MCF 10A (cell line): ENCODE results near the gene DAGLA. TPM values are rescaled to one million over a fixed set of nuclear protein-coding genes. Genes with fewer than 3 reads are reported as not detected.
A peak's percentile ranks its signal among the peaks of the same experiment; 100 is the strongest.

ENCODE experiments used
- BruUV-seq: library from RNA; stranded (reverse); fragments of 400-500 nt; replicated peaks from 2 replicates; lab custom pipeline; 2021; lab: Mats Ljungman, UMichigan
- CTCF ChIA-PET: fragments of 300-600 bp; sonication (Branson Sonifier 250); formaldehyde crosslinking; extraction: SDS; loops from one replicate; lab custom pipeline; 2021; ENCODE audit warnings: antibody characterized with exemption, inconsistent platforms; lab: Yijun Ruan, JAX
- POLR2A ChIA-PET: fragments of 300-600, 350-650 bp; sonication (Branson Sonifier 250); formaldehyde crosslinking; extraction: SDS; loops from one replicate; lab custom pipeline; 2020; ENCODE audit warnings: antibody characterized with exemption, inconsistent platforms; lab: Yijun Ruan, JAX
- DNase-seq: peaks from one replicate; pipeline ENCODE4 v3.0.0-alpha.2; 2018; ENCODE audit not compliant: unreplicated experiment
- H3K27ac Mint-ChIP-seq: one replicate; pipeline ENCODE4 v1.8.0; 2022; ENCODE audit warnings: mild to moderate bottlenecking, low read depth, mixed read lengths; ENCODE audit not compliant: unreplicated experiment
- H3K27me3 Mint-ChIP-seq: one replicate; pipeline ENCODE4 v1.8.0; 2022; ENCODE audit warnings: mixed read lengths; ENCODE audit not compliant: insufficient read depth, unreplicated experiment
- H3K36me3 Mint-ChIP-seq: one replicate; pipeline ENCODE4 v1.8.0; 2022; ENCODE audit warnings: mild to moderate bottlenecking, moderate library complexity, mixed read lengths; ENCODE audit not compliant: insufficient read depth, unreplicated experiment
- H3K4me1 Mint-ChIP-seq: one replicate; pipeline ENCODE4 v1.8.0; 2022; ENCODE audit warnings: mixed read lengths; ENCODE audit not compliant: insufficient read depth, unreplicated experiment
- H3K4me3 Mint-ChIP-seq: one replicate; pipeline ENCODE4 v1.8.0; 2022; ENCODE audit warnings: mild to moderate bottlenecking, moderate library complexity, mixed read lengths; ENCODE audit not compliant: unreplicated experiment
- H3K9me3 Mint-ChIP-seq: one replicate; pipeline ENCODE4 v1.8.0; 2022; ENCODE audit warnings: mixed read lengths; ENCODE audit not compliant: unreplicated experiment
- intact Hi-C: fragments of 100-400 bp; cut with micrococcal nuclease; formaldehyde crosslinking; loops from 2 replicates; pipeline ENCODE4 v1.14.1; 2022
- total RNA-seq: library from RNA; stranded (reverse); gene quantifications from 2 replicates; pipeline ENCODE4 v1.2.3, GENCODE V29; 2022
- TF ChIP-seq, protein P1 (sequence below): fragments of 200-600 bp; IDR thresholded peaks from one replicate; pipeline ENCODE4 v1.8.0; 2022; ENCODE audit warnings: antibody characterized with exemption, mild to moderate bottlenecking; ENCODE audit not compliant: unreplicated experiment

Gene DAGLA
- total RNA-seq, 1 experiment from 2014 or later: 1.5 TPM

DNA sequence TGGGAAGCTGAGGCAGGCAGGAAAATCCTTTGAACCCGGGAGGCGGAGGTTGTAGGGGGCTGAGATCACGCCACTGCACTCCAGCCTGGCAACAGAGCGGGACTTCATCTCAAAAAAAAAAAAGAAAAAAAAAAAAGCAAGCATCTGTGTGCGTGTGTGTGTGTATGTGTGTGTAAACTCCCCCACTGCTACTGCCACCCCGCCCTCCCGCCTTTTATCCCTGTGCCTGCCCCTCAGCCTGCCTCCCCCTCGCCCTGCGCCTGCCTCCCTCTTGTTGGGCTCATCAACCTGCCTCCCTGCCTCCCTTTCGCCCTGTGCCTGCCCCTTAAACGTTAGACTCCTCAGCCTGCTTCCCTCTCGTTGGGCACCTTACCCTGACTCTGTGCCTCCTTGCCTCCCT is 94.2 kb downstream of the DAGLA start:
- H3K27ac Mint-ChIP-seq: no peak overlapping the region
- H3K4me1 Mint-ChIP-seq: no peaks in the 10 kb centered on the region
- H3K27me3 Mint-ChIP-seq: no peaks in the 10 kb centered on the region
- no TSS peak for BruUV-seq
- CTCF ChIA-PET: interaction anchor here (1.6 kb wide), 1 partner anchor 27 kb away, joined by 4 read pairs; no protein-coding TSS in a partner anchor
- TF ChIP-seq, protein P1, sequence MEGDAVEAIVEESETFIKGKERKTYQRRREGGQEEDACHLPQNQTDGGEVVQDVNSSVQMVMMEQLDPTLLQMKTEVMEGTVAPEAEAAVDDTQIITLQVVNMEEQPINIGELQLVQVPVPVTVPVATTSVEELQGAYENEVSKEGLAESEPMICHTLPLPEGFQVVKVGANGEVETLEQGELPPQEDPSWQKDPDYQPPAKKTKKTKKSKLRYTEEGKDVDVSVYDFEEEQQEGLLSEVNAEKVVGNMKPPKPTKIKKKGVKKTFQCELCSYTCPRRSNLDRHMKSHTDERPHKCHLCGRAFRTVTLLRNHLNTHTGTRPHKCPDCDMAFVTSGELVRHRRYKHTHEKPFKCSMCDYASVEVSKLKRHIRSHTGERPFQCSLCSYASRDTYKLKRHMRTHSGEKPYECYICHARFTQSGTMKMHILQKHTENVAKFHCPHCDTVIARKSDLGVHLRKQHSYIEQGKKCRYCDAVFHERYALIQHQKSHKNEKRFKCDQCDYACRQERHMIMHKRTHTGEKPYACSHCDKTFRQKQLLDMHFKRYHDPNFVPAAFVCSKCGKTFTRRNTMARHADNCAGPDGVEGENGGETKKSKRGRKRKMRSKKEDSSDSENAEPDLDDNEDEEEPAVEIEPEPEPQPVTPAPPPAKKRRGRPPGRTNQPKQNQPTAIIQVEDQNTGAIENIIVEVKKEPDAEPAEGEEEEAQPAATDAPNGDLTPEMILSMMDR: no peak
- no peak overlapping the region for H3K4me3 Mint-ChIP-seq
- intact Hi-C loops: no loop called here
- no peaks in the 10 kb centered on the region for H3K9me3 Mint-ChIP-seq
- POLR2A ChIA-PET: no interaction called here
- DNase-seq: no peak
- peaks cover 11% of the 10 kb centered on the region for H3K36me3 Mint-ChIP-seq

DNA sequence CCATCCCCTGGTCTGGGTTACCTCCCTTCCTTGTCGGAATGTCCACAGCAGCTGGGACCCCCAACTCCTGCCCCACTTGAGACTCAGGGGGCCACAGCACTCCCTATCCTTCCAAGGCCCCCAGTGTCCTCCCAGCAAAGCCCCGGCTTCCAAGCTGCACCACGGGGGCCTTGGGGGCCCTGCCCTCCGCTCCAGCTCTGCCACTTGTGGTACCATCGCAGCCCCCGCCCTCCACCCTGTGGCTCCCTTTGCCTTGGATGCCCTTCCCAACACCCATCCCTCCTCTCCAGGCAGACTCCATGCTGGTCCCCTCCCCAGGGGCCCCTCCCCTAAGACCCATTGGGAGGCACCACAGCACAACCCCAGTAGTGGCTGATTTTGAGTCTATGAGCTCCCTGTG is 94.9 kb downstream of the DAGLA start:
- no TSS peak for BruUV-seq
- no peak overlapping the region for H3K27ac Mint-ChIP-seq
- POLR2A ChIA-PET: no interaction called here
- no peak for DNase-seq
- no peaks in the 10 kb centered on the region for H3K27me3 Mint-ChIP-seq
- H3K4me1 Mint-ChIP-seq: no peaks in the 10 kb centered on the region
- CTCF ChIA-PET: interaction anchor here (0.6 to 1.6 kb wide), 11 partner anchors 13 to 397 kb away, joined by 3 to 12 read pairs (median 4); no protein-coding TSS in a partner anchor
- H3K4me3 Mint-ChIP-seq: no peak overlapping the region
- intact Hi-C loops: no loop called here
- TF ChIP-seq, protein P1: no peak
- H3K9me3 Mint-ChIP-seq: no peaks in the 10 kb centered on the region
- peaks cover 11% of the 10 kb centered on the region for H3K36me3 Mint-ChIP-seq

DNA sequence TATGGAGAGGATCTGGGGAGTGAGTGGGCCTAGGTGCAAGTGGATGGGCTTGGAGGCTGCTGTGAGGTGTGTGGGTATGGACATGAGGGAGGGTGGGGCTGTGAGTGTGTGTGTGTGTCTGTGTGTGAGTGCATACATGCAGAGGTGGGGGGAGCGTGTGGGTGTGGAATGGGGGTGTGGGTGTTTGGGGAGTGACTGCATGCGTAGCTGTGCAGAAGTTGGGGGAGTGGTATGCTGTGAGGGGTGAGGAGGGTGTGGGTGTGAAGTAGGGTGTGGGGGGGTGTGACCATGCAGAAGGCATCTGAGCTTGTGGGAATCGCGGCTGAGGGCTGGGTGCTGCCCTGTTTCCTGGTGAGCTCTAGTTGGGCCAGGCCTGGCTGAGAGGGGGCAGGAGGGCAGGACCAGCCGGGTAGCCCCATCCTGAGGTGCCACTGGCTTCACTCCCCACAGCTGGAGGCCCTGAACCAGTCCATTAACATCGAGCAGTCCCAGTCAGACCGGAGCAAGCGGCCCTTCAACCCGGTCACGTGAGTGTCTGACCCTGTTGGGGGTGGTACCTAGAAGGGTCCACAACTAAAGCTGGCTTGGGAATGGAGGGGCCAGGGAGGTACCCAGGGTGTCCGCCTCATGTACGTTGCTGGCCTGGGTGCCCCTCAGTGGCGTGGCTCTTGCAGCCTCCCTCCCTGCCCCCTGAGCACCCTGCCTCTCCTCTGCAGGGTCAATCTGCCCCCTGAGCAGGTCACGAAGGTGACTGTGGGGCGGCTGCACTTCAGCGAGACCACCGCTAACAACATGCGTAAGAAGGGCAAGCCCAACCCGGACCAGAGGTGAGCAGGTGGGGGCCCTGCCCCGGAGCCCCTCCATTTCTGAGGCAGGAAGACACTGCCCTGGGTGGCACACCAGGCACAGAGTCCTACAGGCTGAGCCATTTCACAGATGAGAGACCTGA is 95.7 kb downstream of the DAGLA start:
- H3K4me3 Mint-ChIP-seq: no peak overlapping the region
- no TSS peak for BruUV-seq
- CTCF ChIA-PET: interaction anchor here (0.6 to 1.6 kb wide), 11 partner anchors 12 to 396 kb away, joined by 3 to 12 read pairs (median 4); no protein-coding TSS in a partner anchor
- no peaks in the 10 kb centered on the region for H3K4me1 Mint-ChIP-seq
- POLR2A ChIA-PET: no interaction called here
- H3K27ac Mint-ChIP-seq: no peak overlapping the region
- peaks cover 11% of the 10 kb centered on the region for H3K36me3 Mint-ChIP-seq
- H3K9me3 Mint-ChIP-seq: no peaks in the 10 kb centered on the region
- no peak for DNase-seq
- no peaks in the 10 kb centered on the region for H3K27me3 Mint-ChIP-seq
- intact Hi-C loops: loop anchor here (1.0 kb wide), 1 partner anchor 29 kb away; no protein-coding TSS in a partner anchor
- TF ChIP-seq, protein P1: no peak

DNA sequence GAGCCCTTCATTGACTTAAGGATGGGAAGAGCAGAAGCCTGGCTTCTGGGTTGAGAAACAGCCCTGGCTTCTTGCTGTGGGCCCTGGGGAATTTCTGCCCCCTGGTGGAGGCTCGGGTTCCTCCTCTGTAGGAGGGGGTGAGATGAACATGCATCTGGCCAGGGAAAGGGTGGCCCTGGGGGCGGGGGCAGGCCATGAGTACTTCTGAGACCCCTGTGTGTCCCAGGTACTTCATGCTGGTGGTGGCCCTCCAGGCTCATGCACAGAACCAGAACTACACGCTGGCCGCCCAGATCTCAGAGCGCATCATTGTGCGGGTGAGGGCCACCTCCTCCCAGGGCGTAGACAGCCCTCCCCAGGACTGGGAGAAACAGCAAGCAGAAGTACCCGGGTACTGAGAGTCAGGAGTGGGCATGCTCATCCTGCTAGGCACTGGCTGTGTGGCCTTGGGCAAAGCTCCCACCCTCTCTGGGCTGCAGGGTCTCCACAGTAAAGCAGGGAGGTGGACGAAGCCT is 96.4 kb downstream of the DAGLA start:
- Mint-ChIP-seq H3K36me3 (peaks cover 11% of the 10 kb centered on the region), H3K4me3 (no peak overlapping the region), H3K4me1 (no peaks in the 10 kb centered on the region), H3K9me3 (no peaks in the 10 kb centered on the region), H3K27ac (no peak overlapping the region), H3K27me3 (no peaks in the 10 kb centered on the region)
- CTCF ChIA-PET: interaction anchor here (0.6 to 1.0 kb wide), 4 partner anchors 13 to 844 kb away, joined by 3 to 4 read pairs (median 3); no protein-coding TSS in a partner anchor
- peak; percentile 59 for DNase-seq
- POLR2A ChIA-PET: no interaction called here
- intact Hi-C loops: loop anchor here (1.0 kb wide), 1 partner anchor 29 kb away; no protein-coding TSS in a partner anchor
- TF ChIP-seq, protein P1: peak; percentile 69
- no TSS peak for BruUV-seq
